GM12878 (cell line): Measurements from ENCODE around the gene MT1H. TPM values are rescaled to one million over a fixed set of nuclear protein-coding genes. Genes with fewer than 3 reads are reported as not detected.
A peak's percentile ranks its signal among the peaks of the same experiment; 100 is the strongest.
"Not testable (repeated sequence)": the region's sequence is repeated elsewhere in the genome, so short reads cannot be mapped to it uniquely, and the experiment has no call there.

Experiments
- ATAC-seq: fragments of 200-7000 bp; cut with Tn5 transposase; 3 replicates; pipeline ENCODE4 v1.9.1; 2020; ENCODE audit warnings: mild to moderate bottlenecking, moderate library complexity
- BruUV-seq: library from RNA; stranded (reverse); fragments of 400-500 nt; replicated peaks from 2 replicates; lab custom pipeline; 2021; lab: Mats Ljungman, UMichigan
- CTCF ChIA-PET: fragments of 300-600 bp; sonication (Branson Sonifier 250); formaldehyde crosslinking; extraction: SDS; loops from one replicate; lab custom pipeline; 2021; ENCODE audit warnings: inconsistent platforms; lab: Yijun Ruan, JAX
- POLR2A ChIA-PET: fragments of 350-600 bp; formaldehyde crosslinking; extraction: SDS; loops from one replicate; lab custom pipeline; 2021; ENCODE audit warnings: inconsistent platforms; lab: Charles Lee
- RAD21 ChIA-PET: fragments of 300-600 bp; sonication (Branson Sonifier 250); formaldehyde crosslinking; loops from one replicate; lab custom pipeline; 2023; ENCODE audit warnings: antibody characterized with exemption; ENCODE audit not compliant: unreplicated experiment; lab: Charles Lee
- SMC1A ChIA-PET: fragments of 300-600 bp; sonication (Branson Sonifier 250); formaldehyde crosslinking; loops from one replicate; lab custom pipeline; 2023; ENCODE audit not compliant: unreplicated experiment, uncharacterized antibody; lab: Charles Lee
- DNase-seq: peaks from one replicate; pipeline ENCODE4 v3.0.0-alpha.2; 2011; ENCODE audit warnings: low read depth, low spot score
- FAIRE-seq: peaks from 3 replicates; lab custom pipeline; 2011; peaks lifted over from hg19 to GRCh38; lab: Jason Lieb, UNC
- H2AFZ ChIP-seq: 2 replicates; pipeline ENCODE4 v1.6.0; 2011; ENCODE audit warnings: low read depth, low read length, control low read depth; ENCODE audit not compliant: control insufficient read depth
- H3K27ac ChIP-seq: 2 replicates; pipeline ENCODE4 v1.5.1; 2011; ENCODE audit warnings: control low read depth; ENCODE audit not compliant: control insufficient read depth, insufficient read depth
- H3K27me3 ChIP-seq, 2 experiments: replicated peaks in 1 of 2; 2 replicates each; pipeline versions ENCODE4 v1.6.0 to v1.6.1; 2011; ENCODE audit warnings: low read length in 1 of 2; ENCODE audit not compliant: control insufficient read depth in 2 of 2, insufficient read depth in 2 of 2
- H3K36me3 ChIP-seq, 2 experiments: 2 replicates each; pipeline ENCODE4 v1.5.1; 2011; ENCODE audit warnings: low read length in 1 of 2; ENCODE audit not compliant: control insufficient read depth in 2 of 2, insufficient read depth in 2 of 2
- H3K4me1 ChIP-seq: 2 replicates; pipeline ENCODE4 v1.6.1; 2011; ENCODE audit warnings: mild to moderate bottlenecking, low read length, moderate library complexity, mixed read lengths; ENCODE audit not compliant: control insufficient read depth, insufficient read depth
- H3K4me2 ChIP-seq: 2 replicates; pipeline ENCODE4 v1.6.0; 2011; ENCODE audit warnings: control low read depth; ENCODE audit not compliant: control insufficient read depth, insufficient read depth
- H3K4me3 ChIP-seq: fragments of 200-600 bp; sonication (generic); 2 replicates; pipeline ENCODE4 v1.5.1; 2016
- H3K79me2 ChIP-seq: 2 replicates; pipeline ENCODE4 v1.6.0; 2011; ENCODE audit warnings: low read length; ENCODE audit not compliant: control insufficient read depth, insufficient read depth
- H3K9ac ChIP-seq: 2 replicates; pipeline ENCODE4 v1.8.0; 2011; ENCODE audit warnings: low read length, control low read depth, mixed read lengths; ENCODE audit not compliant: control insufficient read depth, insufficient read depth
- H3K9me3 ChIP-seq: replicated peaks from 3 replicates; pipeline ENCODE4 v1.5.1; 2011; ENCODE audit warnings: mild to moderate bottlenecking, low read length; ENCODE audit not compliant: control insufficient read depth, insufficient read depth
- H4K20me1 ChIP-seq: 2 replicates; pipeline ENCODE4 v1.6.0; 2011; ENCODE audit not compliant: control insufficient read depth, insufficient read depth
- NR2F1 ChIP-seq: fragments of 450-650 bp; conservative IDR thresholded peaks from 2 replicates; pipeline ENCODE4 v1.6.1; 2017; ENCODE audit warnings: mild to moderate bottlenecking
- WGBS: methylation state at CpG from one replicate; pipeline ENCODE4 v1.1.6; 2016; ENCODE audit warnings: low lambda C conversion rate; ENCODE audit not compliant: insufficient replicate concordance, insufficient coverage; ENCODE audit errors: missing lambda C conversion rate; 5-methylcytosine and 5-hydroxymethylcytosine counted together
- in situ Hi-C: fragments of 300-500 bp; cut with MboI; formaldehyde crosslinking; loops from 9 replicates; pipeline ENCODE4 v1.14.3; 2018; ENCODE audit warnings: mixed read lengths
- intact Hi-C: fragments of 100-400 bp; cut with micrococcal nuclease; formaldehyde crosslinking; loops from one replicate; pipeline ENCODE4 v1.14.2; 2022; ENCODE audit not compliant: unreplicated experiment
- polyA plus RNA-seq, 11 experiments: library from polyadenylated mRNA; depleted of rRNA in 4 of 11; unstranded in 6 of 11; stranded (reverse) in 5 of 11; fragments of >200 nt; fragmentation: Nextera tagmentation in 4 of 11; fragmentation: Illumina TruSeq in 1 of 11; extraction: Ambion mirVana in 4 of 11; extraction: Trizol in 1 of 11; gene quantifications; 1 replicate in 1 of 11; 2 replicates in 10 of 11; pipeline versions ENCODE4 v1.2.1 to v1.2.3, GENCODE V29; 2011 to 2016; ENCODE audit warnings: inconsistent platforms in 2 of 11, missing spikeins in 2 of 11, low read depth in 1 of 11
- total RNA-seq, 4 experiments: library from RNA; depleted of rRNA in 3 of 4; stranded (reverse); fragments of >200 nt in 3 of 4; fragmentation: Illumina TruSeq in 1 of 4; extraction: Trizol in 1 of 4; gene quantifications; 2 replicates each; pipeline versions ENCODE4 v1.2.1 to v1.2.3, GENCODE V29; 2013 to 2021

The MT1H gene
- total and polyA plus RNA-seq, 10 of the 15 experiments (the other 5 are each of a cell fraction or from before 2014, with no cell fraction given): 0.40 to 6.0 (median 1.1) TPM; not detected in 2

- CTCF ChIA-PET: interaction anchor here (0.8 to 4.7 kb wide), 3 partner anchors 15 to 141 kb away, joined by 3 to 45 read pairs (median 5); no protein-coding TSS in a partner anchor
- RAD21 ChIA-PET: interaction anchor here (1.3 kb wide), 1 partner anchor 11 kb away, joined by 4 read pairs; no protein-coding TSS in a partner anchor
- H3K4me1 ChIP-seq, H3K9ac ChIP-seq, H3K9me3 ChIP-seq, H3K4me2 ChIP-seq, POLR2A ChIA-PET, BruUV-seq, H4K20me1 ChIP-seq, H3K27ac ChIP-seq, H3K79me2 ChIP-seq, in situ Hi-C loops, H3K27me3 ChIP-seq, H3K36me3 ChIP-seq, intact Hi-C loops, ATAC-seq, H2AFZ ChIP-seq, DNase-seq, FAIRE-seq, H3K4me3 ChIP-seq: not testable (repeated sequence)
- 0% methylated on average over 2 of the region's 2 CpGs for WGBS
- SMC1A ChIA-PET: interaction anchor here (1.3 to 3.8 kb wide), 3 partner anchors 10 to 20 kb away, joined by 5 to 19 read pairs (median 8); no protein-coding TSS in a partner anchor
- peak; percentile 49; the same call in 1 of the 2 replicates for TF ChIP-seq NR2F1
Measured at GRCh38 chr16:56717532-56717931, 47.9 kb downstream of the MT1H start.

Other genes with a start within 250 kb of the MT1H start
Only the 7 nearest of the 16 such genes appear.
- 10.0 and 11.0 TPM in 2 replicates for gene MT1E, start 44.0 kb upstream of the MT1H start, total RNA-seq (2014; rRNA removed)
- 7.6 and 7.9 TPM in 2 replicates for gene MT1E, start 44.0 kb upstream of the MT1H start, total RNA-seq (2014; rRNA removed; fragmentation: Illumina TruSeq; extraction: Trizol)
- 10.6 and 12.7 TPM in 2 replicates for gene MT1E, start 44.0 kb upstream of the MT1H start, total RNA-seq (2021)
- gene MT1E, start 44.0 kb upstream of the MT1H start, polyA plus RNA-seq (2011; rRNA removed): 16.8 and 18.2 TPM in 2 replicates
- gene MT1E, start 44.0 kb upstream of the MT1H start, polyA plus RNA-seq (2014; fragmentation: Illumina TruSeq; extraction: Trizol): 0.48 and 5.8 TPM in 2 replicates
- gene MT1E, start 44.0 kb upstream of the MT1H start, polyA plus RNA-seq (2014; fragmentation: Nextera tagmentation; extraction: Ambion mirVana): 10 to 100 TPM; 17.7 to 20.7 TPM
- gene MT1E, start 44.0 kb upstream of the MT1H start, polyA plus RNA-seq (2014; rRNA removed): 16.2 and 18.8 TPM in 2 replicates
- 10 to 100 TPM; 20.1 to 22.3 TPM for gene MT1E, start 44.0 kb upstream of the MT1H start, polyA plus RNA-seq (2016; fragmentation: Nextera tagmentation; extraction: Ambion mirVana)
- not detected in 2 replicates for gene MT1M, start 37.2 kb upstream of the MT1H start, total RNA-seq (2014; rRNA removed)
- gene MT1M, start 37.2 kb upstream of the MT1H start, total RNA-seq (2014; rRNA removed; fragmentation: Illumina TruSeq; extraction: Trizol): not detected in 2 replicates
- gene MT1M, start 37.2 kb upstream of the MT1H start, total RNA-seq (2021): not detected in 2 replicates
- not detected in 2 replicates for gene MT1M, start 37.2 kb upstream of the MT1H start, polyA plus RNA-seq (2011; rRNA removed)
- gene MT1M, start 37.2 kb upstream of the MT1H start, polyA plus RNA-seq (2014; fragmentation: Illumina TruSeq; extraction: Trizol): not detected in 2 replicates
- not detected for gene MT1M, start 37.2 kb upstream of the MT1H start, polyA plus RNA-seq (2014; fragmentation: Nextera tagmentation; extraction: Ambion mirVana)
- not detected in 2 replicates for gene MT1M, start 37.2 kb upstream of the MT1H start, polyA plus RNA-seq (2014; rRNA removed)
- gene MT1M, start 37.2 kb upstream of the MT1H start, polyA plus RNA-seq (2016; fragmentation: Nextera tagmentation; extraction: Ambion mirVana): not detected
- gene MT1A, start 31.1 kb upstream of the MT1H start, total RNA-seq (2014; rRNA removed): not detected in 2 replicates
- gene MT1A, start 31.1 kb upstream of the MT1H start, total RNA-seq (2014; rRNA removed; fragmentation: Illumina TruSeq; extraction: Trizol): not detected in 2 replicates
- not detected in 2 replicates for gene MT1A, start 31.1 kb upstream of the MT1H start, total RNA-seq (2021)
- not detected in 2 replicates for gene MT1A, start 31.1 kb upstream of the MT1H start, polyA plus RNA-seq (2011; rRNA removed)
- not detected in 2 replicates for gene MT1A, start 31.1 kb upstream of the MT1H start, polyA plus RNA-seq (2014; fragmentation: Illumina TruSeq; extraction: Trizol)
- gene MT1A, start 31.1 kb upstream of the MT1H start, polyA plus RNA-seq (2014; fragmentation: Nextera tagmentation; extraction: Ambion mirVana): not detected
- gene MT1A, start 31.1 kb upstream of the MT1H start, polyA plus RNA-seq (2014; rRNA removed): not detected in 2 replicates
- gene MT1A, start 31.1 kb upstream of the MT1H start, polyA plus RNA-seq (2016; fragmentation: Nextera tagmentation; extraction: Ambion mirVana): not detected
- not detected in 2 replicates for gene MT1B, start 17.9 kb upstream of the MT1H start, total RNA-seq (2014; rRNA removed)
- gene MT1B, start 17.9 kb upstream of the MT1H start, total RNA-seq (2014; rRNA removed; fragmentation: Illumina TruSeq; extraction: Trizol): not detected in 2 replicates
- not detected in 2 replicates for gene MT1B, start 17.9 kb upstream of the MT1H start, total RNA-seq (2021)
- not detected in 2 replicates for gene MT1B, start 17.9 kb upstream of the MT1H start, polyA plus RNA-seq (2011; rRNA removed)
- gene MT1B, start 17.9 kb upstream of the MT1H start, polyA plus RNA-seq (2014; fragmentation: Illumina TruSeq; extraction: Trizol): not detected in 2 replicates
- not detected for gene MT1B, start 17.9 kb upstream of the MT1H start, polyA plus RNA-seq (2014; fragmentation: Nextera tagmentation; extraction: Ambion mirVana)
- gene MT1B, start 17.9 kb upstream of the MT1H start, polyA plus RNA-seq (2014; rRNA removed): not detected in 2 replicates
- gene MT1B, start 17.9 kb upstream of the MT1H start, polyA plus RNA-seq (2016; fragmentation: Nextera tagmentation; extraction: Ambion mirVana): not detected
- gene MT1F, start 11.9 kb upstream of the MT1H start, total RNA-seq (2014; rRNA removed): 0.27 and 1.5 TPM in 2 replicates
- not detected in 2 replicates for gene MT1F, start 11.9 kb upstream of the MT1H start, total RNA-seq (2014; rRNA removed; fragmentation: Illumina TruSeq; extraction: Trizol)
- 0.40 and 1.1 TPM in 2 replicates for gene MT1F, start 11.9 kb upstream of the MT1H start, total RNA-seq (2021)
- gene MT1F, start 11.9 kb upstream of the MT1H start, polyA plus RNA-seq (2011; rRNA removed): 1.8 and 2.4 TPM in 2 replicates
- 0.28 TPM in 1 of 2 replicates, not detected in the other for gene MT1F, start 11.9 kb upstream of the MT1H start, polyA plus RNA-seq (2014; fragmentation: Illumina TruSeq; extraction: Trizol)
- 1 to 10 TPM in 1 of 2 experiments, under 1 TPM in 1; 0.57 to 1.1 TPM for gene MT1F, start 11.9 kb upstream of the MT1H start, polyA plus RNA-seq (2014; fragmentation: Nextera tagmentation; extraction: Ambion mirVana)
- 1.3 and 1.4 TPM in 2 replicates for gene MT1F, start 11.9 kb upstream of the MT1H start, polyA plus RNA-seq (2014; rRNA removed)
- 1 to 10 TPM; 1.1 to 2.5 TPM for gene MT1F, start 11.9 kb upstream of the MT1H start, polyA plus RNA-seq (2016; fragmentation: Nextera tagmentation; extraction: Ambion mirVana)
- gene MT1G, start 1.7 kb upstream of the MT1H start, total RNA-seq (2014; rRNA removed): 3.5 and 4.5 TPM in 2 replicates
- gene MT1G, start 1.7 kb upstream of the MT1H start, total RNA-seq (2014; rRNA removed; fragmentation: Illumina TruSeq; extraction: Trizol): 1.2 TPM in 1 of 2 replicates, not detected in the other
- 3.0 and 4.2 TPM in 2 replicates for gene MT1G, start 1.7 kb upstream of the MT1H start, total RNA-seq (2021)
- gene MT1G, start 1.7 kb upstream of the MT1H start, polyA plus RNA-seq (2011; rRNA removed): 2.7 and 2.8 TPM in 2 replicates
- 2.2 TPM in 1 of 2 replicates, not detected in the other for gene MT1G, start 1.7 kb upstream of the MT1H start, polyA plus RNA-seq (2014; fragmentation: Illumina TruSeq; extraction: Trizol)
- 1 to 10 TPM; 8.7 to 9.1 TPM for gene MT1G, start 1.7 kb upstream of the MT1H start, polyA plus RNA-seq (2014; fragmentation: Nextera tagmentation; extraction: Ambion mirVana)
- 4.7 and 8.7 TPM in 2 replicates for gene MT1G, start 1.7 kb upstream of the MT1H start, polyA plus RNA-seq (2014; rRNA removed)
- gene MT1G, start 1.7 kb upstream of the MT1H start, polyA plus RNA-seq (2016; fragmentation: Nextera tagmentation; extraction: Ambion mirVana): 1 to 10 TPM; 8.2 to 8.3 TPM
- gene MT1X, start 12.7 kb downstream of the MT1H start, total RNA-seq (2014; rRNA removed): 9.6 and 14.4 TPM in 2 replicates
- 9.9 and 10.0 TPM in 2 replicates for gene MT1X, start 12.7 kb downstream of the MT1H start, total RNA-seq (2014; rRNA removed; fragmentation: Illumina TruSeq; extraction: Trizol)
- 11.6 and 16.3 TPM in 2 replicates for gene MT1X, start 12.7 kb downstream of the MT1H start, total RNA-seq (2021)
- 8.7 and 11.8 TPM in 2 replicates for gene MT1X, start 12.7 kb downstream of the MT1H start, polyA plus RNA-seq (2011; rRNA removed)
- 3.0 and 9.0 TPM in 2 replicates for gene MT1X, start 12.7 kb downstream of the MT1H start, polyA plus RNA-seq (2014; fragmentation: Illumina TruSeq; extraction: Trizol)
- gene MT1X, start 12.7 kb downstream of the MT1H start, polyA plus RNA-seq (2014; fragmentation: Nextera tagmentation; extraction: Ambion mirVana): 10 to 100 TPM; 45.6 to 51.9 TPM
- 5.8 and 22.2 TPM in 2 replicates for gene MT1X, start 12.7 kb downstream of the MT1H start, polyA plus RNA-seq (2014; rRNA removed)
- 10 to 100 TPM; 59.9 to 65.6 TPM for gene MT1X, start 12.7 kb downstream of the MT1H start, polyA plus RNA-seq (2016; fragmentation: Nextera tagmentation; extraction: Ambion mirVana)